Peyer's patch (tissue), 4 donors: ENCODE results near the gene WFDC12. TPM values are rescaled to one million over a fixed set of nuclear protein-coding genes. Genes with fewer than 3 reads are reported as not detected.

ENCODE experiments used
- DNase-seq, 3 donors: peaks; one replicate each; pipeline ENCODE4 v3.0.0-alpha.2; 2017 to 2019
- H3K27ac ChIP-seq, 4 donors: fragments of 200-600 bp; sonication (generic); one replicate each; pipeline ENCODE4 v1.5.1; 2016 to 2019
- H3K27me3 ChIP-seq, 2 donors: fragments of 200-600 bp; sonication (generic); one replicate each; pipeline ENCODE4 v1.5.1; 2019
- H3K36me3 ChIP-seq, 3 donors: fragments of 200-600 bp; sonication (generic); one replicate each; pipeline ENCODE4 v1.5.1; 2016 to 2019
- H3K4me1 ChIP-seq, 4 donors: fragments of 200-600 bp; sonication (generic); one replicate each; pipeline ENCODE4 v1.5.1; 2016 to 2019
- H3K4me3 ChIP-seq, 4 donors: fragments of 200-600 bp; sonication (generic); 1 replicate in 3 of 4; 2 replicates in 1 of 4; pipeline ENCODE4 v1.5.1; 2016 to 2019; ENCODE audit warnings: mild to moderate bottlenecking in 1 of 4
- H3K9me3 ChIP-seq, 4 donors: fragments of 200-600 bp; sonication (generic); one replicate each; pipeline ENCODE4 v1.5.1; 2016 to 2019; ENCODE audit warnings: mild to moderate bottlenecking in 1 of 4
- CTCF ChIP-seq, 6 experiments: fragments of 450-650 bp in 4 of 6; fragments of 200-600 bp in 2 of 6; sonication (generic) in 1 of 6; IDR thresholded peaks; one replicate each; pipeline ENCODE4 v1.5.1; 2017 to 2019; ENCODE audit warnings: antibody characterized with exemption in 6 of 6, mild to moderate bottlenecking in 3 of 6, moderate library complexity in 1 of 6
- POLR2A ChIP-seq, 2 donors: fragments of 450-650 bp; IDR thresholded peaks; one replicate each; pipeline ENCODE4 v1.5.1; 2017; ENCODE audit warnings: antibody characterized with exemption in 2 of 2, mild to moderate bottlenecking in 2 of 2, moderate library complexity in 2 of 2
- total RNA-seq, 4 donors: library from RNA; depleted of rRNA; stranded (reverse); fragments of >200 nt; gene quantifications; one replicate each; pipeline ENCODE4 v1.1.0, GENCODE V29; 2016

The WFDC12 gene
- total RNA-seq = not detected

GRCh38 chr20:45124365-45124764 lies at the start of gene WFDC12:
Gene WFDC12 (minus strand): TSS chr20:45124465. CDS start chr20:45124447, 18 bp downstream.
- H3K36me3 ChIP-seq = no peaks in the 10 kb centered on the region
- H3K27ac ChIP-seq = no peak within 1 kb of the TSS
- no peak for DNase-seq
- no peaks in the 10 kb centered on the region for H3K27me3 ChIP-seq
- no peak within 1 kb of the TSS for H3K4me3 ChIP-seq
- no peaks in the 10 kb centered on the region for H3K9me3 ChIP-seq
- no peaks in the 10 kb centered on the region for H3K4me1 ChIP-seq
- TF ChIP-seq POLR2A (IDR thresholded peaks at IDR 0.05) (no peak), CTCF (IDR thresholded peaks at IDR 0.05) (no peak)

DNA sequence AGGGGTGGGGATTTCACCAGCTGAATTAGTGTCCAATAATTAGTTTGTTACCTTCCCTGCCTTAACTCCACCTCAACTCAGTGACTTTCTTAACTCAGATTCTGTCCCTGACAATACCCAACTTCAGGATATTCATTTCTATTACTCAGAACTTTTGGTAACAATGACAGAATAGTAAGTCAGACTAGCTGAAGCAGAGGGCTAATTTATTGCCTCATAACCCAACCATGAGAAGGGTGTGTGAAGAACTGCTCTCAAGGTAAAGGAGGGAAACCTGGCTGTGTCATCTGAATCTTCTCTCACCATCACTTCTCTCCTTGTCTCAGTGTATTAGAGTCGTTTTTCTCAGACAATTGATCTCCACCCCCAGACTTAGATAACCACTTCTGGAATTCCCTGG lies 49.3 kb upstream of the WFDC12 start:
- TF ChIP-seq POLR2A (IDR thresholded peaks at IDR 0.05) = no peak
- no peak for TF ChIP-seq CTCF (IDR thresholded peaks at IDR 0.05)
- H3K4me1 ChIP-seq = no peaks in the 10 kb centered on the region
- DNase-seq = no peak
- no peaks in the 10 kb centered on the region for H3K27me3 ChIP-seq
- H3K9me3 ChIP-seq = no peaks in the 10 kb centered on the region
- no peak overlapping the region for H3K4me3 ChIP-seq
- no peaks in the 10 kb centered on the region for H3K36me3 ChIP-seq
- no peak overlapping the region for H3K27ac ChIP-seq

GRCh38 chr20:45164906-45165305 lies 40.6 kb upstream of the WFDC12 start:
- no peak for DNase-seq
- Histone ChIP-seq H3K27me3 (no peaks in the 10 kb centered on the region), H3K4me3 (no peak overlapping the region), H3K36me3 (no peaks in the 10 kb centered on the region), H3K27ac (no peak overlapping the region), H3K9me3 (peaks cover 0 to 2% (median 0%) of the 10 kb centered on the region in 4 donors), H3K4me1 (no peaks in the 10 kb centered on the region)
- TF ChIP-seq POLR2A (IDR thresholded peaks at IDR 0.05) (no peak), CTCF (IDR thresholded peaks at IDR 0.05) (no peak)

- Histone ChIP-seq H3K9me3 (peaks cover 0 to 4% (median 0%) of the 10 kb centered on the region in 4 donors), H3K36me3 (no peaks in the 10 kb centered on the region), H3K4me3 (no peak overlapping the region), H3K4me1 (no peaks in the 10 kb centered on the region), H3K27ac (no peak overlapping the region), H3K27me3 (no peaks in the 10 kb centered on the region)
- no peak for TF ChIP-seq POLR2A (IDR thresholded peaks at IDR 0.05)
- no peak for TF ChIP-seq CTCF (IDR thresholded peaks at IDR 0.05)
- no peak for DNase-seq
Observed at GRCh38 chr20:45163083-45163803, 39.0 kb upstream of the WFDC12 start.

DNA sequence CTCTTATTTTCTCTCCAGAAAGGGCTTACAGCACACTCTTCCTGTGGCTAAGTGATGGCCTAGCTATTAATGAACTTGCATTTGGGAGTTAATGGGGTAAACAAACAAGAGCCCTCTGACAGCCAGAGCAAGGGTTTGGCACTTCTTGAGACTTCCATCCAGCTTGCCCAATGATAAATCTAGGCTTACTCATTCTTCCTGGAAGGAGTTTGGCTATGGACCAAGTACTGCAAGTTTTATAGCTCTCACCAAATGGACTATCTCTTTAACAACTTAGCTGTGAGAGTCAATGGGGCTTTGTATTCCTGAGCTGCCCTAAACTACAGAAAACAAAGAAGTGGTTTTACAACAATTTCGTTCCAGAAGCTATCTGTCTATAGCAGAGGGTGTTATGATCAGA lies 33.7 kb upstream of the WFDC12 start:
- no peaks in the 10 kb centered on the region for H3K36me3 ChIP-seq
- no peak overlapping the region for H3K4me3 ChIP-seq
- TF ChIP-seq CTCF (IDR thresholded peaks at IDR 0.05) = no peak
- TF ChIP-seq POLR2A (IDR thresholded peaks at IDR 0.05) = no peak
- no peaks in the 10 kb centered on the region for H3K27me3 ChIP-seq
- peak overlapping the region in 1 of 4 donors; percentile 25 for H3K27ac ChIP-seq
- no peak for DNase-seq
- H3K4me1 ChIP-seq = no peaks in the 10 kb centered on the region
- H3K9me3 ChIP-seq = peaks cover 0 to 4% (median 0%) of the 10 kb centered on the region in 4 donors
